ENCODE data around the gene ROBO4.
A peak's percentile ranks its signal among the peaks of the same experiment; 100 is the strongest.

Gene ROBO4

GRCh38 chr11:124887667-124888013 is 10.0 kb downstream of the ROBO4 start:
- no peak for DNase-seq

GRCh38 chr11:124886978-124887666 is 10.5 kb downstream of the ROBO4 start:
- DNase-seq, result no peak

- DNase-seq, result no peak
Observed at GRCh38 chr11:124886476-124886875, 11.2 kb downstream of the ROBO4 start.

- no peak for DNase-seq
Observed at GRCh38 chr11:124884869-124885479, 12.7 kb downstream of the ROBO4 start.

- DNase-seq, result no peak
Observed at GRCh38 chr11:124884340-124884739, 13.3 kb downstream of the ROBO4 start.

- DNase-seq, result no peak
Observed at GRCh38 chr11:124882339-124883071, 15.2 kb downstream of the ROBO4 start.

GRCh38 chr11:124880958-124881357 is 16.7 kb downstream of the ROBO4 start:
- DNase-seq, result no peak

GRCh38 chr11:124880290-124880611 is 17.4 kb downstream of the ROBO4 start:
- no peak for DNase-seq

GRCh38 chr11:124879493-124880289 is 18.0 kb downstream of the ROBO4 start:
- DNase-seq, result no peak

- no peak for DNase-seq
Observed at GRCh38 chr11:124878759-124879492, 18.7 kb downstream of the ROBO4 start.

- DNase-seq, result no peak
Observed at GRCh38 chr11:124877910-124878758, 19.5 kb downstream of the ROBO4 start.

- DNase-seq, result no peak
Observed at GRCh38 chr11:124877631-124877909, 20.1 kb downstream of the ROBO4 start.

GRCh38 chr11:124876818-124877630 is 20.6 kb downstream of the ROBO4 start:
- DNase-seq, result no peak

GRCh38 chr11:124875943-124876817 is 21.5 kb downstream of the ROBO4 start:
- peak; percentile 96 for DNase-seq

- no peak for DNase-seq
Observed at GRCh38 chr11:124875401-124875800, 22.3 kb downstream of the ROBO4 start.

GRCh38 chr11:124874571-124875255 is 23.0 kb downstream of the ROBO4 start:
- DNase-seq, result no peak

GRCh38 chr11:124873951-124874350 is 23.7 kb downstream of the ROBO4 start:
- no peak for DNase-seq

GRCh38 chr11:124872741-124873140 is 24.9 kb downstream of the ROBO4 start:
- DNase-seq, result no peak

GRCh38 chr11:124872280-124872679 is 25.4 kb downstream of the ROBO4 start:
- DNase-seq, result no peak
